IMR-90 (cell line): ENCODE measurements around the gene SS18L1. TPM values are rescaled to one million over a fixed set of nuclear protein-coding genes. Genes with fewer than 3 reads are reported as not detected.
A peak's percentile ranks its signal among the peaks of the same experiment; 100 is the strongest.

Experiments
- ATAC-seq: fragments of 200-7000 bp; cut with Tn5 transposase; 2 replicates; pipeline ENCODE4 v1.9.1; 2020; ENCODE audit warnings: low read depth, mild to moderate bottlenecking, moderate library complexity
- BruUV-seq: library from RNA; stranded (reverse); fragments of 400-500 nt; replicated peaks from 2 replicates; lab custom pipeline; 2021; lab: Mats Ljungman, UMichigan
- CTCF ChIA-PET: fragments of 300-600 bp; formaldehyde crosslinking; extraction: SDS; loops from one replicate; lab custom pipeline; 2021; ENCODE audit warnings: antibody characterized with exemption; lab: Yijun Ruan, JAX
- POLR2A ChIA-PET: fragments of 300-600 bp; sonication (Branson Sonifier 250); formaldehyde crosslinking; loops from one replicate; lab custom pipeline; 2022; ENCODE audit warnings: antibody characterized with exemption; ENCODE audit not compliant: unreplicated experiment; lab: Charles Lee
- DNase-seq: peaks from one replicate; pipeline ENCODE4 v3.0.0; 2013
- H2AFZ ChIP-seq: replicated peaks from 2 replicates; pipeline ENCODE3; 2013; ENCODE audit warnings: low read length, mild to moderate bottlenecking; ENCODE audit not compliant: poor library complexity
- H2AK5ac ChIP-seq: 2 replicates; pipeline ENCODE4 v1.6.1; 2013; ENCODE audit warnings: low read depth, low read length, inconsistent platforms
- H2AK9ac ChIP-seq: replicated peaks from 2 replicates; pipeline ENCODE3; 2013; ENCODE audit warnings: mild to moderate bottlenecking, low read depth, low read length, moderate library complexity; ENCODE audit not compliant: poor library complexity
- H2BK120ac ChIP-seq: 2 replicates; pipeline ENCODE4 v1.6.1; 2013; ENCODE audit warnings: low read depth, low read length, inconsistent platforms
- H2BK15ac ChIP-seq: 3 replicates; pipeline ENCODE4 v1.6.1; 2013; ENCODE audit warnings: low read depth, low read length, inconsistent platforms
- H2BK20ac ChIP-seq: 2 replicates; pipeline ENCODE4 v1.6.1; 2013; ENCODE audit warnings: low read depth, mild to moderate bottlenecking, inconsistent platforms, low read length, moderate library complexity
- H2BK5ac ChIP-seq: 2 replicates; pipeline ENCODE4 v1.6.1; 2013; ENCODE audit warnings: mild to moderate bottlenecking, low read depth, low read length, inconsistent platforms; ENCODE audit not compliant: poor library complexity, severe bottlenecking
- H3K14ac ChIP-seq: replicated peaks from 2 replicates; pipeline ENCODE4 v1.6.1; 2013; ENCODE audit warnings: low read depth, low read length, inconsistent platforms
- H3K18ac ChIP-seq: 2 replicates; pipeline ENCODE4 v1.6.1; 2013; ENCODE audit warnings: low read depth, low read length, control low read depth
- H3K23ac ChIP-seq: 2 replicates; pipeline ENCODE4 v1.6.1; 2013; ENCODE audit warnings: low read depth, low read length, inconsistent platforms
- H3K27ac ChIP-seq: 2 replicates; pipeline ENCODE4 v1.5.1; 2013; ENCODE audit warnings: mild to moderate bottlenecking, control low read depth, low read length; ENCODE audit not compliant: insufficient read depth
- H3K27me3 ChIP-seq: 2 replicates; pipeline ENCODE4 v1.6.1; 2013; ENCODE audit warnings: low read length; ENCODE audit not compliant: control insufficient read depth, insufficient read depth
- H3K36me3 ChIP-seq: 2 replicates; pipeline ENCODE4 v1.6.1; 2013; ENCODE audit warnings: low read length, mixed read lengths; ENCODE audit not compliant: control insufficient read depth, insufficient read depth
- H3K4ac ChIP-seq: 2 replicates; pipeline ENCODE4 v1.6.1; 2013; ENCODE audit warnings: low read depth, low read length, inconsistent platforms
- H3K4me1 ChIP-seq: 2 replicates; pipeline ENCODE4 v1.6.1; 2013; ENCODE audit warnings: low read length, mixed read lengths; ENCODE audit not compliant: control insufficient read depth, insufficient read depth
- H3K4me2 ChIP-seq: 2 replicates; pipeline ENCODE4 v1.6.1; 2013; ENCODE audit warnings: low read depth, mild to moderate bottlenecking, control low read depth, low read length, moderate library complexity
- H3K4me3 ChIP-seq: 2 replicates; pipeline ENCODE4 v1.5.1; 2013; ENCODE audit warnings: low read depth, mild to moderate bottlenecking, control low read depth, low read length, moderate library complexity; ENCODE audit not compliant: insufficient read depth
- H3K56ac ChIP-seq: 2 replicates; pipeline ENCODE4 v1.6.1; 2013; ENCODE audit warnings: low read length, inconsistent platforms; ENCODE audit not compliant: insufficient read depth; ENCODE audit errors: extremely low read depth
- H3K79me1 ChIP-seq, 2 experiments: 2 replicates each; pipeline ENCODE4 v1.6.1; 2013; ENCODE audit warnings: low read length in 2 of 2, inconsistent platforms in 1 of 2, low read depth in 1 of 2
- H3K9ac ChIP-seq: 2 replicates; pipeline ENCODE4 v1.6.1; 2013; ENCODE audit warnings: low read depth, low read length, control low read depth
- H3K9me1 ChIP-seq: 2 replicates; pipeline ENCODE4 v1.6.1; 2013; ENCODE audit warnings: low read length, inconsistent platforms; ENCODE audit not compliant: insufficient read depth
- H3K9me3 ChIP-seq: 2 replicates; pipeline ENCODE4 v1.6.1; 2013; ENCODE audit warnings: low read length; ENCODE audit not compliant: control insufficient read depth, insufficient read depth
- H4K20me1 ChIP-seq: 2 replicates; pipeline ENCODE4 v1.6.1; 2013; ENCODE audit warnings: low read length, inconsistent platforms; ENCODE audit not compliant: insufficient read depth
- H4K5ac ChIP-seq: 2 replicates; pipeline ENCODE4 v1.6.1; 2013; ENCODE audit warnings: mild to moderate bottlenecking, low read depth, low read length, control low read depth
- H4K8ac ChIP-seq, 2 experiments: 2 replicates each; pipeline ENCODE4 v1.6.1; 2013; ENCODE audit warnings: low read depth in 2 of 2, low read length in 2 of 2, control low read depth in 1 of 2, inconsistent platforms in 1 of 2
- H4K91ac ChIP-seq: 2 replicates; pipeline ENCODE4 v1.6.1; 2013; ENCODE audit warnings: low read depth, low read length, inconsistent platforms; ENCODE audit not compliant: insufficient read depth
- CEBPB ChIP-seq: IDR thresholded peaks from 2 replicates; pipeline ENCODE4 v1.6.1; 2012; ENCODE audit warnings: low read depth, low read length, improper control_type of control experiment
- CTCF ChIP-seq: conservative IDR thresholded peaks from 2 replicates; pipeline ENCODE4 v1.5.1; 2012; ENCODE audit warnings: mild to moderate bottlenecking, low read depth, low read length, improper control_type of control experiment
- ELK1 ChIP-seq: fragments of 150-350 bp; IDR thresholded peaks from 2 replicates; pipeline ENCODE4 v1.6.1; 2016; ENCODE audit warnings: low read depth, mild to moderate bottlenecking, low read length, moderate library complexity, borderline replicate concordance
- FOS ChIP-seq: fragments of 150-350 bp; IDR thresholded peaks from 2 replicates; pipeline ENCODE4 v1.6.1; 2016; ENCODE audit warnings: low read depth, low read length
- MAFK ChIP-seq: IDR thresholded peaks from 2 replicates; pipeline ENCODE4 v1.6.1; 2012; ENCODE audit warnings: low read depth, low read length, improper control_type of control experiment
- MAZ ChIP-seq: IDR thresholded peaks from 2 replicates; pipeline ENCODE4 v1.6.1; 2012; ENCODE audit warnings: low read depth, mild to moderate bottlenecking, low read length, improper control_type of control experiment, moderate library complexity, borderline replicate concordance
- MXI1 ChIP-seq: IDR thresholded peaks from 2 replicates; pipeline ENCODE4 v1.6.1; 2012; ENCODE audit warnings: low read depth, mild to moderate bottlenecking, low read length, moderate library complexity, borderline replicate concordance
- POLR2A ChIP-seq: IDR thresholded peaks from 2 replicates; pipeline ENCODE4 v1.6.1; 2012; ENCODE audit warnings: mild to moderate bottlenecking, low read depth, low read length
- RAD21 ChIP-seq: IDR thresholded peaks from 2 replicates; pipeline ENCODE4 v1.6.1; 2012; ENCODE audit warnings: low read length, improper control_type of control experiment
- RFX5 ChIP-seq: IDR thresholded peaks from 2 replicates; pipeline ENCODE4 v1.8.0; 2012; ENCODE audit warnings: low read depth, mild to moderate bottlenecking, low read length, moderate library complexity
- USF2 ChIP-seq: fragments of 150-350 bp; IDR thresholded peaks from 2 replicates; pipeline ENCODE4 v1.6.1; 2017; ENCODE audit warnings: mild to moderate bottlenecking, antibody characterized with exemption, low read length, low read depth
- WGBS, 2 experiments: methylation state at CpG; one replicate each; pipeline versions ENCODE4 v1.1.5 to v1.1.7; 2013; ENCODE audit warnings: missing lambda C conversion rate in 2 of 2; ENCODE audit not compliant: insufficient read length in 1 of 2; ENCODE audit errors: extremely low coverage in 2 of 2; 5-methylcytosine and 5-hydroxymethylcytosine counted together
- dilution Hi-C: fragments of 300-500 bp; cut with HindIII; formaldehyde crosslinking; loops from one replicate; pipeline ENCODE4 v1.14.3; 2018; ENCODE audit warnings: low sequenced_read_pairs; ENCODE audit not compliant: unreplicated experiment
- in situ Hi-C: fragments of 300-500 bp; cut with MboI; formaldehyde crosslinking; loops from 3 replicates; pipeline ENCODE4 v1.14.3; 2019; ENCODE audit warnings: low sequenced_read_pairs, inconsistent platforms, mixed read lengths
- intact Hi-C: fragments of 100-400 bp; cut with micrococcal nuclease; formaldehyde crosslinking; loops from 2 replicates; pipeline ENCODE4 v1.10.0; 2022
- polyA plus RNA-seq, 3 experiments: library from polyadenylated mRNA; depleted of rRNA; stranded (reverse); fragments of >200 nt; gene quantifications; 2 replicates each; pipeline ENCODE4 v1.2.3, GENCODE V29; 2012; ENCODE audit warnings: low replicate concordance in 1 of 3
- total RNA-seq: library from RNA; depleted of rRNA; stranded (reverse); fragments of >200 nt; gene quantifications from 2 replicates; pipeline ENCODE4 v1.2.3, GENCODE V29; 2012

The SS18L1 gene
- total and polyA plus RNA-seq, 2 of the 4 experiments (the other 2 are of a cell fraction) = 8.1 to 12.2 TPM

- DNase-seq (no peak), ATAC-seq (peak; percentile 92)
- no peak within 1 kb of the TSS for H3K18ac ChIP-seq
- no peaks in the 10 kb centered on the region for H3K9me1 ChIP-seq
- H3K4ac ChIP-seq = no peak within 1 kb of the TSS
- POLR2A ChIA-PET = no interaction called here
- no peaks in the 10 kb centered on the region for H3K79me1 ChIP-seq
- in situ Hi-C loops = no loop called here
- H4K20me1 ChIP-seq = peaks cover 12% of the 10 kb centered on the region
- no peak within 1 kb of the TSS for H2BK5ac ChIP-seq
- H2AK9ac ChIP-seq = no peak within 1 kb of the TSS
- no peak within 1 kb of the TSS for H2BK15ac ChIP-seq
- peak within 1 kb of the TSS; percentile 25; the same call in 1 of the 2 replicates for H3K4me3 ChIP-seq
- H2AFZ ChIP-seq = peak within 1 kb of the TSS; percentile 21
- no peak within 1 kb of the TSS for H3K27ac ChIP-seq
- H3K14ac ChIP-seq = no peak within 1 kb of the TSS
- BruUV-seq = no TSS peak
- TF ChIP-seq POLR2A (no peak), RAD21 (no peak), CTCF (no peak), FOS (no peak), RFX5 (no peak), USF2 (no peak), CEBPB (no peak), ELK1 (no peak), MXI1 (0 out of 2 replicates have a peak, but pooled peaks have one; percentile 41), MAFK (no peak), MAZ (peak; percentile 41; the same call in 1 of the 2 replicates)
- no peak within 1 kb of the TSS for H4K5ac ChIP-seq
- no peak within 1 kb of the TSS for H2BK120ac ChIP-seq
- 1% methylated on average over 18 of the region's 84 CpGs; no CpG with 5 or more reads in 1 of the 2 experiments for WGBS, 2 experiments
- H4K91ac ChIP-seq = no peak within 1 kb of the TSS
- no peak within 1 kb of the TSS for H3K23ac ChIP-seq
- H3K4me1 ChIP-seq = no peaks in the 10 kb centered on the region
- no peak within 1 kb of the TSS for H4K8ac ChIP-seq
- H3K9ac ChIP-seq = no peak within 1 kb of the TSS
- peaks cover 83% of the 10 kb centered on the region for H3K27me3 ChIP-seq
- H3K9me3 ChIP-seq = no peaks in the 10 kb centered on the region
- no peaks in the 10 kb centered on the region for H3K36me3 ChIP-seq
- no peak within 1 kb of the TSS for H2AK5ac ChIP-seq
- intact Hi-C loops = no loop called here
- dilution Hi-C loops = no loop called here
- no peak within 1 kb of the TSS for H3K56ac ChIP-seq
- no peak within 1 kb of the TSS for H2BK20ac ChIP-seq
- peak within 1 kb of the TSS; percentile 46; the same call in 1 of the 2 replicates for H3K4me2 ChIP-seq
- CTCF ChIA-PET = no interaction called here
These were observed 76.6 kb downstream of the SS18L1 start, which contains the start of gene HRH3 for GRCh38 chr20:62219992-62220665. TSS of gene HRH3 (minus strand) at chr20:62220278. CDS start at chr20:62219970, 308 bp downstream.
